NCI-H2081 (cell line): ENCODE results near the gene PRKAR1B.

Experiments
- DNase-seq, 2 experiments: peaks; one replicate each; lab custom pipeline; 2025; lab: John Stamatoyannopoulos, UW

PRKAR1B gene

DNA sequence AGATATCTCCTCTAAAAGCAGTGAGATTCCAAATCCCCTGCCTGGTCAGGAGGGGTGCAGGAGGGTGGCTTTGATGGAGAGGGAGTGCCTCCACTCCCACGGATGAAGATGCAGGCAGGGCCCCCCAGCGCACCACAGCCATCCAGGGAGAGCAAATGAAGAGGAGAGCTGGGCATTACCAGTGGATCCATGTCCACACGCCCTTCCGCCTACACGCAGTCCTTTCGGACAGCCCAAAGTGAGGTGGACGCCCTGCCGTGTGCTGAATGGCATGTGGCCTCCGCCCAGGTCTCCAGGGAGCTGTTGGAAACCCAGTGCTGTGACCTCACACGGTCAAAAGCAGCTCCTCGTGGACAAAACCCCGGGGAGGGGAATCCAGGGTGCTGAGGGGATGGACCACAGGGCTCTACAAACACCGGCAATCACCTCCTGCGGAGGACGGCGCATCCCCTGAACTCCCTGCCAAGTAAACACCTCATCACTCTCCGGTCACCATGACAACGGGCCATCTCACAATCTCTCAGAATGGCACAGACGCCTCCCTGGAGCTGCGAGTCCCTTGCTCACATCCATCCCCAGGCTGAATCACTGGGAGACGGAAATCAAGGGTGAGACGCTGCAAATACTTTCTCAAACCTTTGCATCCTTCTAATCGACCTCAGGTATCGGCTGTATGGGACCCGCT, 35.6 kb downstream of the PRKAR1B start:
- DNase-seq: no peak

DNA sequence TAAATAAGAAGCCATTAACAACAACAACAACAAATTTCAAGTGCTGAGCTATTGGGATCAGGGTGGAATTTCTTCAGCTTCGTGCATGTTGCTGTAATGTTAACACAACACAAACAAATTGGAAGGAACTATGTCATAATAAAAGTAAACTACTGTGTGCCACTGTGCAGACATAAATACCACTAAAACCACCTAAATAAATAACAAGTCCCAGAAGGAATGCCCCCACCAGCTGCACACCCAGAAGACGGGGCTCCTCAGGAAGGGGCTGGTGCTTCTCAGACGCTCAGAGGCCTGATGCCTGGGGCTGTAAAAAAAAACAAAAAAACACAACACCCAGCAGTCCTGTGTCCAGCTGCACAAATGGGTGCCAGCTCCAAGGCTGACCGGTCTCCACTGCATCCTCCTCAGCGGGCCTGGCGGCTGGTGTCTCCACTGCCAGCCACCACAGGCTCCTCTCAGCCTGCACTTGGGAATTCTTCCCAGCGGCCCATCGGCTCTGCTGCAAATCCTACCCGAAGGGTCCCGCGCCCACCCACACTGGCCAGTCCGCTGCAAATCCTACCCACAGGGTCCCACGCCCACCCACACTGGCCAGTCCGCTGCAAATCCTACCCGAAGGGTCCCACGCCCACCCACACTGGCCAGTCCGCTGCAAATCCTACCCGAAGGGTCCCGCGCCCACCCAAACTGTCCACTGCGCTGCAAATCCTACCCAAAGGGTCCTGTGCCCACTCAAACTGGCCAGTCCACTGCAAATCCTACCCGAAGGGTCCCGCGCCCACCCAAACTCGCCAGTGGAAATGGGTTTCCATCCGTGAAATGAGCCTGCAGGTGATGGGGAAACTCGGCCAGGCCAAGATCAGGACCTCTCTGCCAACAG, 36.4 kb downstream of the PRKAR1B start:
- DNase-seq: no peak

DNA sequence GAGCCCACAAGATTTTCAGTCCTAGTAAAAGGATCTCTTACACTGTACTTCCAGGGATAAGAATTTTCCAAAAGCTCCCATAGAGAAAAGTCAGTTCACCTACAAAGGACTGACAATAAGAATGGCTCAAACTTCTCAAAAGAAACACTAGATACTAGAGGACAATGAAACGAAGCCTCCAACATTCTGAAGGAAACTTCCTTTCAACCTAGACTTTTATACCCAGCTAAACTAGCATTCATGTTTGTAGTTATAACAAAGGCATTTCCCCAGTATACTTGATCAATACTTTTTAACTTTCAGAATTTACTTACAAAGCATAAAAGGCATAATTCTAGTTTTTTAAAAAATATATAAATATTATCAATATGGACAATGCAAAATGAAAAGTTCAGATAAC, 41.5 kb downstream of the PRKAR1B start:
- no peak for DNase-seq

DNA sequence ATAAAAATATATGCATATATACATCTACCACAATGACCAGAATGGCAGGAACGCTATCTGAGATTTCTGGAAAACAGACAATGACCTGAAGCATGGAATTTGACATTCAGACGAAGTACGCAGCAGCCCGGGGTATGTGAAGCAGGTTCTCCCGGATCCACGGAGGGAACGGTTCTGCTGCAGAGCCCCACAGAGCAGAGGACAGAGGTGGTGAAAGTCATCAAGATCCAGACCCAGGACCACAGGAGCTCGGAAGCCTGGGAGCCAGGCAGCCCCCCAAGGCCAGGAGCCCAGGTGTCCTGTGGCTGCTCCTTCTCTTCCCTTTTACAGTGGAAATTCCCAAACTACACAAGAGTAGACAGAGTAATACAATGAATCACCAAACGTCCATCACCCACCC, 42.7 kb downstream of the PRKAR1B start:
- DNase-seq: no peak

DNA sequence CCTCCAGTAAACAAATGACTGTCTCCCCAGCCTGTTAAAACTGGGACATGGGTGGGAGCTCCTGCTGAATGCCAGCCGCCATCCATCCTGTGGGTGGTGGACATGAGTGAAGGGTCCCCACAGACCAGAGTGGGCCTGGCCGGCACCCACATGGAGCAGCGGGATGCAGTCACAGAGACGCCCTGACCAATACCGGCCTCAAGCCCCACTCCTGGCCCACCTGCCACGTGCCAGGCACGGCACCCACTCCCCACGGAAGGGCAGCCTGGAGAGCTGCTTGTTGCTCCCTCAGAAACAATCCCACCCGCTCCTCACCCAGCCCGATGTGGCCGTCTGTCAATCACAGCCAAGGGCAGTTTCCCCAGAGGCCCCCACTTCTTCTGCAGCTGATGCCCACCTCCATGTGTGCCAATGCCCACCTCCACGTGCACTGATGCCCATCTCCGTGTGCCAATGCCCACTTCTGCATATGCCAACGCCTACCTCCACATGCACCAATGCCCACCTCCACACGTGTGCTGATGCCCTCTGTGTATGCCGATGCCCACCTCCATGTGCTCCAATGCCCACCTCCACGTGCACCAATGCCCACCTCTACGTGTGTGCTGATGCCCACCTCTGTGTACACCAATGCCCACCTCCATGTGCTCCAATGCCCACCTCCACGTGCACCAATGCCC, 43.4 kb downstream of the PRKAR1B start:
- no peak for DNase-seq

DNA sequence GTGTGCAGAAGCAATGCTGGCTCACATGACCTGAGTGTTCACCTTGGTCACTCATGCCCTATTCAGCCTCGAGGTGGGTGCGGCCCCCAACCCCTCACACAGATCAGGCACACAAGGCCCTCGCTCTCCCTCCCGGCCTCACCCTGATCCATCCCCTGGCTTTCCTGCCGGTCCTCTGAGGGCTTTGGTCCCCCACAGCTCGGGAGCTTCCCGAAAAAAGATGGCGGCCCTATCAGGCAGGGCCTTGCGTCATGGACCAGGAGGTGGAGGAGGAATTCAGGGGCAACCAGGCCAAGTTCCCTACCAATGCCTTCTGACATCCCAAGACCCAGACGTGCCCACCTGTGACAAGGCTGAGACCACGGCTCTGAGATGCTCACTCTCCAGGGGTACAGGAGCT, 44.3 kb downstream of the PRKAR1B start:
- no peak for DNase-seq

DNA sequence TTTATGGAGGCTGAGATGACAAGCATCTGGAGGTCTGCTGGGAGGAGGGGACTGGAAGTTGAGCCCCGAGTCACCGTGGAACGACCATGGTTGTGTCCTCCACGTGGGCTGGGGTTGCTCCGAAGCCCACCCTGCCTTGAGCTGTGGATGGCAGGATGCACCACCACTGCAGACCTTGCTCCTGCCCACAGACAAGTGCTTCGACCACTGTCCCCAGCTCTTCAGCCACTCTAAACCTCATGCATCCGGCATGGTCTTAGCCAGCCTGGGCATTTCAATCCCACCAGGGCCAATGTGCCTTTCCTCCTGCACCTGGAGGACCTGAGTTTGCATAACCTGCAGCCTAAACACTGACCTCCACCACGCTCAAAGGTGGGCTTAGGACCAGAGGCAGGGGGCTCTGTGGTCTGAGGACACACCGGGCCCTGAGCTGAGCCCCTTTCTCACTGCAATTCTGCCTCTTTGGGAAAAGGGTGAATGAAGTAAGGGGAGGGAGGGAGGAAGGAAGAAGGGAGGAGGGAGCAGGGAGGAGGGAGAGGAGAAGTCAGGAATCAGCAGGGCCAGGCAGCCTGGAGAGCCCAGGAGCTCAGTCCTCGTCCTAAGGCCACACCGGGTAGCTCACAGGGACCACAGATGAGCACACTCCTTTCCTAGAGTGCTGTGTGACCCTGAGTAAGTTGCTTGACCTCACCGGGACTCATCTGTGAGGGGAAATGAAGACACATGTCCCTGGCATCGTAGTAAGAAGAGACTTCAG, 45.4 kb downstream of the PRKAR1B start:
- DNase-seq: no peak

DNA sequence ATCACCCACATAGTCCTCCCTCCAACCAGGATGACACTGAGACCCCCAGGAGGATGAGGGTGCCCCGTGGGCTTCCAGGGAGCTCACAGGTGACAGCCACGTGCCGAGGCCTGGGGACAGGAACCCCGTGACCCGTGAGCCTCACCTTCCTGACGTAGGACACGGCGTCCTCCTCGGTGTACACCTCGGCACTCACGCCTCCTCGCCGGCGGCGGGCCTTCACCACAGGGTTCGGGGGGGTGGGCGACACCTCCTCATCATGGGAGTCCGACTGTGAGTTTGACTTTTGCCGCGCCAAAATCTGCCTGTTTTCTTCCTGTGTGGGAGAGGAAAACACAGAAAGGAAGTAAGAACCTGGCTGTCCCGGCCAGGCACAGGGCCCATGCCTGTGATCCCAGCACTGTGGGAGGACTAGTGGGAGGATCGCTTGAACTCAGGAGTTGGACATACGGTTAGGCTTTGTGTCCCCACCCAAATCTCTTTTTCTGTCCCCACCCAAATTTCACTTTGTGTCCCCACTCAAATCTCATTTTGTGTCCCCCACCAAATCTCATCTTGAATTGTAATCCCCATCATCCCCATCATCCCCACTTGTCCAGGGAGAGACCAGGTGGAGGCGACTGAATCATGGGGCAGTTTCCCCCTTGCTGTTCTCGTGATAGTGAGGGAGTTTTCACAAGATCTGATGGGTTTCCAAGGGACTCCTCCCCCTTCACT, 46.5 kb downstream of the PRKAR1B start:
- DNase-seq: no peak

DNA sequence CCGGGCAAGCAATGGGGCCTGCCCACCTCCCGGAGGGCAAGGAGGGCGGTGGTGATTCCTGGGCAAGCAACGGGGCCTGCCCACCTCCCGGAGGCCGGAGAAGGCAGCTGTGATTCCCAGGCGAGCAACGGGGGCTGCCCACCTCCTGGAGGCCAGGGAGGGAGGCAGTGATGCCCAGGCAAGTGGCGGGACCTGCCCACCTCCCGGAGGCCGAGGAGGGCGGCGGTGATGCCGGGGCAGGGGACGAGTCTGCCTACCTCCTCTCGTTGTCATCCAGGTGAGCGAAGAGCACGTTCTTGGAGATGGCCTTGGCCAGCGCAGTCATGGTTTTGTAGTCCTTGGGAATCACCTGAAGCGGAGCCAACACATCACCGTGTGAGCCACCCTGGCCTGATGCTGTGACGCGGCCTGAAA, 50.1 kb downstream of the PRKAR1B start:
- no peak for DNase-seq

DNA sequence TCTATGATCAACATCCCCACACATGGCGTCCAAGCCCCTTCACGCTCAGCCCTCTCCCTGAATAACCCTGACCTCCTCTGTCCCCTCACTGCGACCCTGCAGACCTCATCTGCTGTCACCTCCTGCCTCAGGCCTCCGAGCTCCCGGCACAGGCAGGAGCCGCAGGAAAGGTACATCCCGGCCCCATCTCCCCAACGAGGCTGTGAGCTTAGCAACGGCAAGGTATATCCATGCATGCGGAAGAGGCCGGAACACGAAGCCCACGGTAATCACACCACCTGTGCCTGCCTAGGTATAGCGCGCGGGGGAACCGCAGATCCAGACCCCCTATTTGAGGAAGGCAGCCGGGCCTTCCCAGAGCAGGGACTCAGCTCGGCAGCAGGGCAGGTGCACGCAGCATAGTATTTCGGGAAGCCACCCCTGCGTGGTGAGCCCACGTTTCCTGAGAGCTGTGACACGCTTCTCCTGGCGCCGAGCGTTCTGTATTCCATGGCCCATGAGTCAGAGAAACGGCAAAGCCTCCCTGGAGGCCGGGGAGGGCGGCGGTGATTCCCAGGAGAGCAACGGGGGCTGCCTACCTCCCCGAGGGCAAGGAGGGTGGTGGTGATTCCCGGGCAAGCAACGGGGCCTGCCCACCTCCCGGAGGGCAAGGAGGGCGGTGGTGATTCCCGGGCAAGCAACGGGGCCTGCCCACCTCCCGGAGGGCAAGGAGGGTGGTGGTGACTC, 50.7 kb downstream of the PRKAR1B start:
- DNase-seq: no peak

DNA sequence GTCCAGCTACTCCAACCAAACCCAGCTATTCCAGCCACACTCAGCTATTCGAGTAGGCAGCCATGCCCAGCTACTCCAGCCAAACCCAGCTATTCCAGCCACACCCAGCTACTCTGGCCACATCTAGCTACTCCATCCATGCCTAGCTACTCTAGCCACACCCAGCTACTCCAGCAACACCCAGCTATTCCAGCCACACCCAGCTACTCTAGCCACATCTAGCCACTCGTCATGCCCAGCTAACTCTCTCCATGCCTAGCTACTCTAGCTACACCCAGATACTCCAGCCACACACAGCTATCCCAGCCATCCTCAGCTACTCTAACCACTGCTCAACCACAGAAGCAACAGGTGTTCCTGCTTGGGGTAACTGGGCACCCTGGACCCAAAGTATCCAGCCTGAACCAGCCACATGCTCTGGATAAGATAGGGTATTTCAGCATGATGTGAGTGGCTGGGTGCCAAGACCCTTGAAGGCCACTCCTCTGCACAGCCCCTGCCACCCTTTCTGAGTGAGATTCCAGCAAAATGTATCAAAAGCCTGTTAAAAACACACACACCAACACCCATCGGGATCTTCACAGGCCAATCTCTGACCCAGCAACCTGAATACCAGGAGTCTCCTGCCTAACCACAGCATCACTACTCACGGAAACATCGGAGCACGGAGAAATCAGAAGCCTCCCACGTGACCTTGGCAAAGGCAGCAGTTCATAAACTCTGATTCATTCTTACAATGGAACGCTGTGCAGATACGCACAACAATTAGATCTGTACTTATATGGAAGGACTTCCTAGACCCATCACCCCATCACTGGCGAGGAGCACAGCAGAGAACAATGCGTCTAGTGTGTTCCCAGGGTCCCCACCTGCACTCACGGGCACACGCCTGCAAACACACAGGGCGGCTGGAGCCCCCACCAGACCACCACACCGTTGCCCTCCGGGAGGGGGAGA, 52.3 kb downstream of the PRKAR1B start:
- DNase-seq: no peak

DNA sequence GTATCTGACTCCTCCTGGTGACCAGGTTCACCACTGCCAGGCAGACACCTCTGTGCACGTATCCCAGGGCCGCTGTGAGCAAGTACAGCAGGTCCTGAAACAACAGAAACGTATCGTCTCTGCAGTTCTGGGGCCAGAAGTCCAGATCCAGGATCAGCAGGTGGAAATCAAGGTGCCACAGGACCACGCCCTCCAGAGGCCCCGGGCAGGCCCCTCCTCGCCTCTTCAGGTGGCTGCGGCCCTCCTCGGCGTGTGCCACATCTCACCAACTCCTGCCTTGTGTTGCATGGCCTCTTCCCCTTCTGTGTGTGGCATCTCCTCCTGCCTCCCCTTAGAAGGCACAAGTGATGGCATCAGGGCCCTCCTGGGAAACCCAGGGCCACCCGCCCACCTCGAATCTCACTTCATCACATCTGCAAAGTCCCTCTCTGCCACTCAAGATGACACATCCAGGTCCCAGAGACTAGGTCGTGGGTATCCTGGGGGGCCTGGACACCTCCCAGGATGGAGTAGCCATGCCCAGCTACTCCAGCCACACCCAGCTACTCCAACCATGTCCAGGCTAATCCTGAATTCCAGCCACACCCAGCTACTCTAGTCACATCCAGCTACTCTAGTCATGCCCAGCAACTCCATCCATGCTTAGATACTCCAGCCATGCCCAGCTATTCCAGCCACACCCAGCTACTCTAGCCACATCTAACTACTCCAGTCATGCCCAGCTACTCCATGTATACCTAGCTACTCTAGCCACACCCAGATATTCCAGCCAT, 53.2 kb downstream of the PRKAR1B start:
- DNase-seq: no peak

DNA sequence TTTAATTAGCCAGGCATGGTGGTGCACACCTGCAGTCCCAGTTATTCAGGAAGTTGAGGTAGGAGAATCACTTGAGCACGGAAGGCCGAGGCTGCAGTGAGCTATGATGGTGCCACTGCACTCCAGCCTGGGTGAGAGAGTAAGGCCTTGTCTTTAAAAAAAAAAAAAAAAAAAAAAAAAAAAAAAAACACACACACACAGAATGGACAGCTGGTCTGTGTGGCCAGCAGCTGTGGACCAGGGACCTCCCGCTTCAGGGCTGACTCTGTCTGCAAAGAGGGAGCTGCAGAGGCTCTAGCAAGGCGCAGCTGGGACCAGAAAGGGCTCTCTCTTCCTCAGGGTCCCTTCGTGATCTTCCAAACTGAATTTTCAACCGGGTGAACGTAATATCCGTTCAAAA, 54.2 kb downstream of the PRKAR1B start:
- no peak for DNase-seq

DNA sequence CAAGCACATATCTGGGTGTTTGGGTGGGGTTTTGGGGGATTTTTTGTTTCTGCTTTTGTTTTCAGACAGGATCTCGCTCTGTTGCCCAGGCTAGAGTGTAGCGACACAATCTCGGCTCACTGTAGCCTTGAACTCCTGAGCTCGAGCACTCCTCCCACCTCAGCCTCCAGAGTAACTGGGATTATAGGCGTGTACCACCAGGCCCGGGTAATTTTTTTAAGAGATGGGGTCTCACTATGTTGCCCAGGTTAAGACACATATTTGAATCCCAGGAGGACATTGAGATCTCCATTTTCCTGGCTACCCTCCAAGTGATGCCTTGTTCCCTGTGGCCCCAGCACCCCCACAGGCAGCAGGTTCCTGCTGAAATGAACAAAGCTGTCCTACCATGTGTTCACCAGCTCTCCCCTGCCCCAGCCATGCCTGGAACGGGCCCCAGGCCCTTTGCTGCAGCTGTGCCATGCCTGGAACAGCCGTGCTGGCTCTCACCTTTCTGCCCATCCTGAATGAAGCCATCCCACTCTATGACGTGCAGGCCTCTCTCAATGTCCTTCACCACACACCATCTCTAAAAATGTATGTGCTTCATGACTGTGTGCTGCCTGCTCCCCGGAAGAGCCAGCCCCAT, 55.6 kb downstream of the PRKAR1B start:
- DNase-seq: no peak

DNA sequence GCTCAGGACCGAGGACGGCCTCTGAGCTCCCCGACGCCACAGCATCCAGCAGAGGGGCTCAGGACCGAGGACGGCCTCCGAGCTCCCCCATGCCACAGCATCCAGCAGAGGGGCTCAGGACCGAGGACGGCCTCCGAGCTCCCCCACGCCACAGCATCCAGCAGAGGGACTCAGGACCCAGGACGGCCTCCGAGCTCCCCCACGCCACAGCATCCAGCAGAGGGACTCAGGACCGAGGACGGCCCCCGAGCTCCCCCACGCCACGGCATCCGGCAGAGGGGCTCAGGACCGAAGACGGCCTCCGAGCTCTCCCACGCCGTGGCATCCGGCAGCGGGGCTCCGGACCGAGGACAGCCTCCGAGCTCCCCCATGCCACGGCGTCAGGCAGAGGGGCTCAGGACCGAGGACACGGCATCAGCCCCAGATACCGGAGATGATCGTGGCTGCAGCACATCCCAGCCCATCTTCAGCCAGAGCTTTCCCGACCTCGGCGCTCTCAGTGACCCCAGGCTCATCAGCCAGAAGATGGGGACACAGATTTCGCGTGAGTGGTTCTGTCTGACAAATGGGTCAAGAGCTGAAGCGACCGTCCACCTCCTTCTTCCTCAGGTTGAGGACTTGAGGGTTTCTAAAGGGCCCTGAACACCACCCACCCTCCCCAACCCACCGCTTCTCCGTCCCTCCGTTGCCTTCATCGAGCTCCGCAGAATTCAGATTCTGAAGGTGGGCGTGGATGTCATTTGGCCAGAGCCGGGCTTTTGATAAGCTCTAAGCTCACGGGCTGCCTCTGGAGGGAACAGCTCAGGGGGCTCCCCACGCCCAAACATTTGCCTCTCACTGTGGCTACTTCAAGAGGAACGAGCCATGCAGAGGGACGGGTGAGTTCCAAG, 56.3 kb downstream of the PRKAR1B start:
- no peak for DNase-seq

DNA sequence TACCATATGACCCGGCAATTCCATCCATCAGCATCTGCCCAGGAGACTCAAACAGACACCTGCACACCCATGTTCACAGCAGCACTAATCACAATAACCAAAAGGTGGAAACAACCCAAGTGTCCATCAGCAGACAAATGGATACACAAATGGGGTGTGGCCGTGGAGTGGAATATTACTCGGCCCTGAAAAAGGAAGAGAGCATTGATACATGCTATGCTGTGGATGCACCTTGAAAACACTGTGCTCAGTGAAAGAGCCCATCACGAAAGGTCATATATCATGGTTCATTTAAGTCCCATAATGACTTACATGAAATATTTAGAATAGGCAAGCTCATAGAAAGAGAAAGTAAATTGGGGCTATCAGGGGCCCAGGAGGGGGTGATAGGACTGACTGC, 58.1 kb downstream of the PRKAR1B start:
- no peak for DNase-seq
